Cardiac muscle cell (in vitro differentiated cells and primary cell): ENCODE measurements around the gene FBXW4. TPM values are rescaled to one million over a fixed set of nuclear protein-coding genes. Genes with fewer than 3 reads are reported as not detected.

Experiments
- DNase-seq, 2 donors: peaks; one replicate each; pipeline versions ENCODE4 v3.0.0 to v3.0.0-alpha.2; 2010 to 2017; ENCODE audit warnings: low read depth in 1 of 2, low spot score in 1 of 2
- H3K27ac ChIP-seq: fragments of 200-600 bp; sonication (generic); 2 replicates; pipeline ENCODE4 v1.5.1; 2016
- H3K27me3 ChIP-seq: fragments of 200-600 bp; sonication (generic); 2 replicates; pipeline ENCODE4 v1.6.0; 2016; ENCODE audit warnings: control low read depth
- H3K36me3 ChIP-seq: fragments of 200-600 bp; sonication (generic); 2 replicates; pipeline ENCODE4 v1.5.1; 2016; ENCODE audit warnings: control low read depth
- H3K4me1 ChIP-seq: fragments of 200-600 bp; sonication (generic); 2 replicates; pipeline ENCODE4 v1.8.1; 2017; ENCODE audit warnings: low read depth, mild to moderate bottlenecking, mixed run types
- H3K4me3 ChIP-seq: fragments of 200-600 bp; sonication (generic); 2 replicates; pipeline ENCODE4 v1.5.1; 2016; ENCODE audit warnings: mild to moderate bottlenecking
- H3K9me3 ChIP-seq: fragments of 200-600 bp; sonication (generic); 2 replicates; pipeline ENCODE4 v1.5.1; 2017; ENCODE audit warnings: low read depth, mild to moderate bottlenecking, control low read depth
- polyA plus RNA-seq: library from polyadenylated mRNA; unstranded; fragments of >200 nt; fragmentation: Nextera tagmentation; extraction: Ambion mirVana; gene quantifications from 2 replicates; pipeline ENCODE4 v1.2.1, GENCODE V29; 2016
- total RNA-seq: library from RNA; depleted of rRNA; stranded (reverse); fragments of >200 nt; gene quantifications from 2 replicates; pipeline ENCODE4 v1.2.3, GENCODE V29; 2016
- TF ChIP-seq, protein P1 (sequence below): IDR thresholded peaks from 2 replicates; pipeline ENCODE4 v1.5.1; 2012; ENCODE audit warnings: low read depth, mild to moderate bottlenecking, low read length

The FBXW4 gene
- total and polyA plus RNA-seq, 2 experiments from 2014 or later, result 19.6 to 72.0 TPM

DNA sequence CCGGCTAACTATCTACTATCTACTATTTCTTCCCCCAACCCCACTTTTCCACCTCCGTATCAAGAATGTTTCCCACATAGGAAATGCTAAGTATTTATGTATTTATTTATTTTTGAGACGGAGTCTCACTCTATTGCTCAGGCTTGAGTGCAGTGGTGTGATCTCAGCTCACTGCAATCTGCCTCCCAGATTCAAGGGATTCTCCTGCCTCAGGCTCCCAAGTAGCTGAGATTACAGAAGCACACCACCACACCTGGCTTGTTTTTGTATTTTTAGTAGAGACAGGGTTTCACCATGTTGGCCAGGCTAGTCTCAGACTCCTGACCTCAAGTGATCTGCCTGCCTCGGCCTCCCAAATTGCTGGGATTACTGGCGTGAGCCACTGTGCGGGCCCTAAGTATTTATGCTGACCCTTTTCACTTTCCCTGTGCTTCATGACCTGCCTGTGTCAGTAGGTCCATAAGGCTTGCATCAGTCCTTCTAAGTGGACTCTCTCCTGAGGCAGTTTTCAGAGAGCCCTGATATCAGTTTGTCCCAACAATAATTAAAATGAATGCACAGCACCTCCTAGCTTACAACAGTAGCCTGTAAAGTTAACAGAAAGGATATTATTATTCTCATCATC, 25.7 kb upstream of the FBXW4 start:
- Histone ChIP-seq H3K9me3 (no peaks in the 10 kb centered on the region), H3K27me3 (no peaks in the 10 kb centered on the region), H3K4me1 (peaks cover 6% of the 10 kb centered on the region), H3K36me3 (no peaks in the 10 kb centered on the region), H3K27ac (no peak overlapping the region), H3K4me3 (no peak overlapping the region)
- DNase-seq, result no peak
- TF ChIP-seq, protein P1, sequence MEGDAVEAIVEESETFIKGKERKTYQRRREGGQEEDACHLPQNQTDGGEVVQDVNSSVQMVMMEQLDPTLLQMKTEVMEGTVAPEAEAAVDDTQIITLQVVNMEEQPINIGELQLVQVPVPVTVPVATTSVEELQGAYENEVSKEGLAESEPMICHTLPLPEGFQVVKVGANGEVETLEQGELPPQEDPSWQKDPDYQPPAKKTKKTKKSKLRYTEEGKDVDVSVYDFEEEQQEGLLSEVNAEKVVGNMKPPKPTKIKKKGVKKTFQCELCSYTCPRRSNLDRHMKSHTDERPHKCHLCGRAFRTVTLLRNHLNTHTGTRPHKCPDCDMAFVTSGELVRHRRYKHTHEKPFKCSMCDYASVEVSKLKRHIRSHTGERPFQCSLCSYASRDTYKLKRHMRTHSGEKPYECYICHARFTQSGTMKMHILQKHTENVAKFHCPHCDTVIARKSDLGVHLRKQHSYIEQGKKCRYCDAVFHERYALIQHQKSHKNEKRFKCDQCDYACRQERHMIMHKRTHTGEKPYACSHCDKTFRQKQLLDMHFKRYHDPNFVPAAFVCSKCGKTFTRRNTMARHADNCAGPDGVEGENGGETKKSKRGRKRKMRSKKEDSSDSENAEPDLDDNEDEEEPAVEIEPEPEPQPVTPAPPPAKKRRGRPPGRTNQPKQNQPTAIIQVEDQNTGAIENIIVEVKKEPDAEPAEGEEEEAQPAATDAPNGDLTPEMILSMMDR, result no peak

DNA sequence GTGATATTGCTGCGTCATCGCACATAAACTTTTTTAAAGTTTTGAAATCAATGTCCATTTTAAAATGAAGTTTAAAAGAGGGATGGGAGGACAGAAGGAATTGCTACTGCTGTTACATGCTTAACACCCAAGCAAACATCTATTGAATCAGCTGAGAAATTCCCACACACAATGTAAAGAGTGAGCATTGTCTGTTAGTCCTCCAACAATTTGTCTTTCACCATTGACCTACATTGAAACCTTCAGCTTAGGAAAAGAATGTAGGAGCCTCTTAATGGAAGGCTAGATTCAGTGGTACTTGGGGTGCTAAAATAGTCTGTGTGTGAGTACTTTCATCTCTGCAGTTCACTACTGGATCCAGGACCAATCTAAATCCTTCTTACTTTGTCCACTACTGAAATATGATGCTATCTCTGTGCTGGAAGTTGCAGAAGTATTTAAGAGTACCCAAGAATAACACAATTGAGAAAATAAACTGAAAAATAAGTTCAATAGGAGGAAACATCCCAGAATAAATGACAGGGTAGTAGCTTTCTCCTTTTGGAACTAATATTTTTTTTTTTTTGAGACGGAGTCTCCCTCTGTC, 23.8 kb upstream of the FBXW4 start:
- H3K36me3 ChIP-seq, result no peaks in the 10 kb centered on the region
- H3K27me3 ChIP-seq, result no peaks in the 10 kb centered on the region
- no peak overlapping the region for H3K27ac ChIP-seq
- peaks cover 6% of the 10 kb centered on the region for H3K4me1 ChIP-seq
- DNase-seq, result peak in 1 of 2 donors; percentile 22
- no peak overlapping the region for H3K4me3 ChIP-seq
- no peaks in the 10 kb centered on the region for H3K9me3 ChIP-seq
- TF ChIP-seq, protein P1, result no peak

DNA sequence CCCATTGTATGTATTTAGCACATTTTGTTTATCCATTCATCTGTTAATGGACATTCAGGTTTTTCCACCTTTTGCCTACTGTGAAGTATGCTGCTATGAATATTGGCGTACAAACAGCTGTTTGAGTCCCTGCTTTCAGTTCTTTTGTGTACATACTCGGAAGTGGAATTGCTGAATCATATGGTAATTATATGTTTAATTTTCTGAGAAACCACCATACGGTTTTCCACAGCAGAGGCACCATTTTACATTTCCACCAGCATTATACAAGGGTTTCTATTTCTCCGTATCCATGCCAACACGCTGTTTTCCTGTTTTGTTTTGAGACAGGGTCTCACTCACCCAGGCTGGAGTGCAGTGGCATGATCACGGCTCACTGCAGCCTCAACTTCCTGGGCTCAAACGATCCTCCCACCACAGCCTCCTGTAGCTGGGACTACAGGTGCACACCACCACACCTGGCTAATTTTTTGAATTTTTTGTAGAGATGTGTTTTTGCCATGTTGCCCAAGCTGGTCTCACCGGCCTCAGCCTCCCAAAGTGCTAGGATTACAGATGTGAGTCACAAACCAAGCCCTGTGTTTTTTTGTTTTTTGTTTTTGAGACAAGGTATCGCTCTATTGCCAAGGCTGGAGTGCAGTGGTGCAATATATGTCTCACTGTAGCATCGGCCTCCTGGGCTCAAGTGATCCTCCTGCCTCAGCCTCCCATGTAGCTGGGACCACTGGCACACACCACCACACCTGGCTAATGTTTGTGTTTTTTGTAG, 22.1 kb upstream of the FBXW4 start:
- Histone ChIP-seq H3K4me1 (peaks cover 6% of the 10 kb centered on the region), H3K4me3 (no peak overlapping the region), H3K36me3 (no peaks in the 10 kb centered on the region), H3K27ac (no peak overlapping the region), H3K27me3 (no peaks in the 10 kb centered on the region), H3K9me3 (no peaks in the 10 kb centered on the region)
- DNase-seq, result no peak
- TF ChIP-seq, protein P1, result no peak

DNA sequence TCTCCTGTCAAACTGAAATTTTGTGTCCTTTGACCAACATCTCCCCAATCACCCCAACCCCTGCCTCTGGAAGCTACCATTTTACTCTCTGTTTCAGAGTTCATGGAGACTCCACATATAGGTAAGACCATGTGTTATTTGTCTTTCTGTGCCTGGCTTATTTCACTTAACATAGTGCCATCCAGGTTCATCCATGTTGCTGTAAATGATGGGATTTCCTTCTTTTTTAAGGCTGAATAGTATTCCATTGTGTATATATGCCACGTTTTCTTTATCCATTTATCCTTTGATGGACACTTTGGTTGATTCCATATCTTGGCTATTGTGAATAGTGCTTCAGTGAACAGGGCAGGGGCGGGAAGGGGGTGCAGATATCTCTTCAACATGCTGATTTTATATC, 18.0 kb upstream of the FBXW4 start:
- H3K36me3 ChIP-seq, result no peaks in the 10 kb centered on the region
- TF ChIP-seq, protein P1, result no peak
- no peaks in the 10 kb centered on the region for H3K9me3 ChIP-seq
- no peak for DNase-seq
- H3K27me3 ChIP-seq, result no peaks in the 10 kb centered on the region
- no peak overlapping the region for H3K4me3 ChIP-seq
- peaks cover 9% of the 10 kb centered on the region for H3K4me1 ChIP-seq
- H3K27ac ChIP-seq, result no peak overlapping the region

DNA sequence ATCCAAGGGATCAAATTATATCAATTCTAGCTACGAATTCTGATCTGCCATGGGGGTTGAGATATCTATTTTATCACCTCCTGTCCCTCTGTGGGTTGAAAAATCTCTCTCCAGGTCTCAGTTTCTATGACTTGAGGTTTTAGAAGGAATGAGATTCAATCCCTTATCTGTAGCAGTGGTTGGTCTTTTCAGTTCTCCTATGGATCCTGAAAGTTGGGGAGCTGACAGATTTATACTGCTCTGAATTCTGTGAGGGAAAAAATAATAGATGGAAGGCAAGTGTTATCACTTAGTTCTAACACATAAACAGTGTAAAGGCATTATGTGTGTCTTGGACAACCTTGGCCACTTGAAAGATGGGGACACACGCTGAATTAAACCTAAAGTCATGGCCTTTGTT, 15.8 kb upstream of the FBXW4 start:
- Histone ChIP-seq H3K27ac (no peak overlapping the region), H3K9me3 (no peaks in the 10 kb centered on the region), H3K36me3 (no peaks in the 10 kb centered on the region), H3K4me3 (no peak overlapping the region), H3K27me3 (no peaks in the 10 kb centered on the region), H3K4me1 (peaks cover 9% of the 10 kb centered on the region)
- no peak for DNase-seq
- TF ChIP-seq, protein P1, result no peak
